Measurements from ENCODE around the gene HTATIP2. TPM values are rescaled to one million over a fixed set of nuclear protein-coding genes. Genes with fewer than 3 reads are reported as not detected.
"Not testable (repeated sequence)": the region's sequence is repeated elsewhere in the genome, so short reads cannot be mapped to it uniquely, and the experiment has no call there.

Gene HTATIP2
- total and polyA plus RNA-seq, 9 donors, result 9.8 to 51.8 (median 15.8) TPM

GRCh38 chr11:20373147-20373546 lies 9.6 kb downstream of the HTATIP2 start:
- TF ChIP-seq EP300 (IDR thresholded peaks at IDR 0.05), result no peak
- TF ChIP-seq CTCF (IDR thresholded peaks at IDR 0.05), result no peak
- no peak for TF ChIP-seq POLR2A (IDR thresholded peaks at IDR 0.05)
- Histone ChIP-seq H3K4me1 (ENCODE audit: insufficient read depth) (no peaks in the 10 kb centered on the region), H3K4me3 (no peak overlapping the region), H3K27ac (no peak overlapping the region), H3K27me3 (no peaks in the 10 kb centered on the region), H3K9me3 (no peaks in the 10 kb centered on the region), H3K36me3 (no peaks in the 10 kb centered on the region)
- DNase-seq, result no peak
- WGBS, 3 donors, result 85 to 86% (median 85%) methylated on average over 13 of the region's 13 CpGs
- intact Hi-C loops (cut with DNase I), result no loop called here

- Histone ChIP-seq H3K4me3 (no peak overlapping the region), H3K9me3 (no peaks in the 10 kb centered on the region), H3K27ac (no peak overlapping the region), H3K36me3 (no peaks in the 10 kb centered on the region), H3K27me3 (no peaks in the 10 kb centered on the region), H3K4me1 (ENCODE audit: insufficient read depth) (no peaks in the 10 kb centered on the region)
- TF ChIP-seq POLR2A (IDR thresholded peaks at IDR 0.05), result no peak
- no peak for TF ChIP-seq EP300 (IDR thresholded peaks at IDR 0.05)
- TF ChIP-seq CTCF (IDR thresholded peaks at IDR 0.05), result no peak
- intact Hi-C loops (cut with DNase I), result no loop called here
- DNase-seq, result no peak
- WGBS, 3 donors, result 72 to 80% (median 80%) methylated on average over 3 of the region's 3 CpGs
These were observed 10.2 kb downstream of the HTATIP2 start for GRCh38 chr11:20373568-20374209.

DNA sequence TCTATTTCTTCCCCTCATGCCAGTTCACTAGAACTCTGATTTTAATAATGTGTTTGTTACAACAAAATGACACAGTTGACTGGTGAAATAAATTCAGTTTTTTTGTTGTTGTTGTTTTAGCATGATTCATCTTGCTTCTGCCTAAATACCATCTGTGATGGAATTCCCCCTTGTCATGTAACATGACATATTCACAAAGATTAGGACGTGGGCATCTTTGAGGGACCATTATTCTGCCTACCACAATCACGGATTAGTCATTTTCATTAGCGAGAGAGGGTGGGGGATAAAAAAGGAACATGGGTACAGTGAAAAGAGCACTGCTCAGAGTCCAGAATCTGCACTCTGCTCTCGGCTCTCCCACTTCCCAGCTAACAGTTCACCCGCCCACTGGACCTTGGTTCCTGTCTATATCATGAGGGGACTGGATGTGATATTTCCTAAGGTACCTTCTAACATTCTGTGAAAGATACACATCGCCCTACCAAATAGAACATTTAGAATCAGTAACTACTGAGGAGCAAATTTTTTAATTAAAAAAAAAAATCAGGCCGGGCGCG lies 11.3 kb downstream of the HTATIP2 start:
- H3K4me1 ChIP-seq (ENCODE audit: insufficient read depth), result no peaks in the 10 kb centered on the region
- TF ChIP-seq POLR2A (IDR thresholded peaks at IDR 0.05) (no peak), EP300 (IDR thresholded peaks at IDR 0.05) (no peak), CTCF (IDR thresholded peaks at IDR 0.05) (no peak)
- no peak overlapping the region for H3K27ac ChIP-seq
- H3K4me3 ChIP-seq, result no peak overlapping the region
- H3K27me3 ChIP-seq, result no peaks in the 10 kb centered on the region
- WGBS, 3 donors, result 87 to 91% (median 88%) methylated on average over 9 of the region's 9 CpGs
- H3K36me3 ChIP-seq, result no peaks in the 10 kb centered on the region
- no peaks in the 10 kb centered on the region for H3K9me3 ChIP-seq
- intact Hi-C loops (cut with DNase I), result no loop called here
- no peak for DNase-seq

DNA sequence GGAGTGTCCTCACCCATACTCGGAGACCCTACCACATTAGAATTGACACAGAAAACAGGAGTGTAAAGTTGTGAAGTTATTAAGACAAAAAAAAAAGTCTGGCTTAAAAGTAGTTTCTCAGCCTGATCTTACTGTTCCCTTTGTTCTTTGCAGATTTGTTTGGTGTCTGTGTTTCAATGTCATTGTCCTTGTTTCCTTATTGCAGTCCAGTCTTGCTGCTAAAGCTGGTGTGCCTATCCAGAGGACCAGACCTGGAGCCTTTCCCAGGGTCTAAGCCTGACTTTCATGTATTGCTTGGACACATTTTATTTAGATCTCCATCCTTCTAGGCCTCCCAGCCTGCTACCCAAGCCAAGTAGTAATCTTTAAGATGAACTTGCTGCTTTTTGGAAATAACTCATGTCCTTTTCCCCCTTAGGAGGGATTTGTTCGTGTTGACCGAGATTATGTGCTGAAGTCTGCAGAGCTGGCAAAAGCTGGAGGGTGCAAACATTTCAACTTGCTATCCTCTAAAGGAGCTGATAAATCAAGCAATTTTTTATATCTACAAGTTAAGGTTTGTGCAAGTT lies 12.7 kb downstream of the HTATIP2 start:
- Histone ChIP-seq H3K4me3 (no peak overlapping the region), H3K36me3 (no peaks in the 10 kb centered on the region), H3K9me3 (no peaks in the 10 kb centered on the region), H3K27me3 (no peaks in the 10 kb centered on the region), H3K4me1 (ENCODE audit: insufficient read depth) (no peaks in the 10 kb centered on the region), H3K27ac (no peak overlapping the region)
- no peak for DNase-seq
- intact Hi-C loops (cut with DNase I), result no loop called here
- TF ChIP-seq EP300 (IDR thresholded peaks at IDR 0.05), result no peak
- WGBS, 3 donors, result 70 to 73% (median 72%) methylated on average over 3 of the region's 3 CpGs

DNA sequence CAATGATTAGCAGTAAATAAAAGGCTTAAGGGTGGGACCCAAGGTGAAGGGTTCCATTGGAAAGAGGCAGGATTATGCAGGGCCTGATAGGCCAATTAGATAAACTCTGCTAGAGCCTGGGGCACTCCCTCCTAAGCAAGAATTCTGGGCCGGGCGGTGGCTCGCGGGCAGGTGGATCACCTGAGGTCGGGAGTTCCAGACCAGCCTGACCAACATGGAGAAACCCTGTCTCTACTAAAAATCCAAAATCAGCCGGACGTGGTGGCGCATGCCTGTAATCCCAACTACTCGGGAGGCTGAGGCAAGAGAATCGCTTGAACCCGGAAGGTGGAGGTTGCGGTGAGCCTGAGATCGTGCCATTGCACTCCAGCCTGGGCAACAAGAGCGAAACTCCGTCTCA lies 22.5 kb downstream of the HTATIP2 start:
- not testable (repeated sequence) for H3K4me3 ChIP-seq; H3K9me3 ChIP-seq; H3K36me3 ChIP-seq; DNase-seq; H3K27me3 ChIP-seq; H3K4me1 ChIP-seq (ENCODE audit: insufficient read depth); H3K27ac ChIP-seq
- intact Hi-C loops (cut with DNase I), result loop anchor here in 1 of 4 donors (10.0 kb wide), 1 partner anchor 229 kb away; no protein-coding TSS in a partner anchor
- 81 to 84% (median 82%) methylated on average over 15 of the region's 15 CpGs for WGBS, 3 donors

Data from ovary (tissue), 9 donors.